ENCODE measurements around the gene TMEM178B. TPM values are rescaled to one million over a fixed set of nuclear protein-coding genes. Genes with fewer than 3 reads are reported as not detected.

The TMEM178B gene
- total and polyA plus RNA-seq, 2 of the 13 experiments (the other 11 are each of a cell fraction or from before 2014, with no cell fraction given), result 0.01 to 0.02 TPM

GRCh38 chr7:141165521-141165920 is 91.7 kb downstream of the TMEM178B start (continued):
- TF ChIP-seq HNF4G (IDR thresholded peaks at IDR 0.05; ENCODE audit: borderline replicate concordance, low read depth, low read length), result no peak
- TF ChIP-seq HNF4G (CRISPR knock-in tag; IDR thresholded peaks at IDR 0.05; ENCODE audit: borderline replicate concordance, low read depth), result no peak
- TF ChIP-seq ZNF451 (CRISPR knock-in tag; IDR thresholded peaks at IDR 0.05), result no peak
- no peak for TF ChIP-seq SMARCC2 (IDR thresholded peaks at IDR 0.05)
- no peak for TF ChIP-seq ZFX (CRISPR knock-in tag; IDR thresholded peaks at IDR 0.05; ENCODE audit: low read depth)
- no peak for TF ChIP-seq ZNF318 (CRISPR knock-in tag; IDR thresholded peaks at IDR 0.05)
- no peak for TF ChIP-seq CREB3 (CRISPR knock-in tag; IDR thresholded peaks at IDR 0.05)
- no peak for TF ChIP-seq DR1 (CRISPR knock-in tag; IDR thresholded peaks at IDR 0.05)

Measured in HepG2 (cell line).